ENCODE data around the gene TTLL9. TPM values are rescaled to one million over a fixed set of nuclear protein-coding genes. Genes with fewer than 3 reads are reported as not detected.

Gene TTLL9
- total and polyA plus RNA-seq, 2 of the 13 experiments (the other 11 are each of a cell fraction or from before 2014, with no cell fraction given), result not detected

GRCh38 chr20:31870726-31871617 is 538 bp downstream of the TTLL9 start (continued):
- TF ChIP-seq, protein P1, sequence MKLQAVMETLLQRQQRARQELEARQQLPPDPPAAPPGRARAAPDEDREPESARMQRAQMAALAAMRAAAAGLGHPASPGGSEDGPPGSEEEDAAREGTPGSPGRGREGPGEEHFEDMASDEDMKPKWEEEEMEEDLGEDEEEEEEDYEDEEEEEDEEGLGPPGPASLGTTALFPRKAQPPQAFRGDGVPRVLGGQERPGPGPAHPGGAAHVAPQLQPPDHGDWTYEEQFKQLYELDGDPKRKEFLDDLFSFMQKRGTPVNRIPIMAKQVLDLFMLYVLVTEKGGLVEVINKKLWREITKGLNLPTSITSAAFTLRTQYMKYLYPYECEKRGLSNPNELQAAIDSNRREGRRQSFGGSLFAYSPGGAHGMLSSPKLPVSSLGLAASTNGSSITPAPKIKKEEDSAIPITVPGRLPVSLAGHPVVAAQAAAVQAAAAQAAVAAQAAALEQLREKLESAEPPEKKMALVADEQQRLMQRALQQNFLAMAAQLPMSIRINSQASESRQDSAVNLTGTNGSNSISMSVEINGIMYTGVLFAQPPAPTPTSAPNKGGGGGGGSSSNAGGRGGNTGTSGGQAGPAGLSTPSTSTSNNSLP (IDR thresholded peaks at IDR 0.05; ENCODE audit: low read depth, low read length), result no peak
- TF ChIP-seq ZNF619 (CRISPR knock-in tag; IDR thresholded peaks at IDR 0.05) (no peak), ZBTB26 (CRISPR knock-in tag; IDR thresholded peaks at IDR 0.05; ENCODE audit: borderline replicate concordance) (no peak; the same call in 1 of the 2 replicates), ATF7 (IDR thresholded peaks at IDR 0.05) (no peak), ATF7 (CRISPR knock-in tag; IDR thresholded peaks at IDR 0.05) (0 out of 2 replicates have a peak, but pooled peaks have one; percentile 35), U2AF1 (optimal IDR thresholded peaks at IDR 0.05; ENCODE audit: low read depth, low read length) (no peak), FOXA3 (CRISPR knock-in tag; IDR thresholded peaks at IDR 0.05) (no peak), ZFY (CRISPR knock-in tag; IDR thresholded peaks at IDR 0.05) (no peak), STAG1 (CRISPR knock-in tag; IDR thresholded peaks at IDR 0.05) (no peak), ZNF34 (CRISPR knock-in tag; IDR thresholded peaks at IDR 0.05; ENCODE audit: borderline replicate concordance) (0 out of 2 replicates have a peak, but pooled peaks have one; percentile 60), RCOR2 (CRISPR knock-in tag; IDR thresholded peaks at IDR 0.05) (no peak), ZFP62 (CRISPR knock-in tag; IDR thresholded peaks at IDR 0.05) (no peak)
- TF ChIP-seq, protein P2, sequence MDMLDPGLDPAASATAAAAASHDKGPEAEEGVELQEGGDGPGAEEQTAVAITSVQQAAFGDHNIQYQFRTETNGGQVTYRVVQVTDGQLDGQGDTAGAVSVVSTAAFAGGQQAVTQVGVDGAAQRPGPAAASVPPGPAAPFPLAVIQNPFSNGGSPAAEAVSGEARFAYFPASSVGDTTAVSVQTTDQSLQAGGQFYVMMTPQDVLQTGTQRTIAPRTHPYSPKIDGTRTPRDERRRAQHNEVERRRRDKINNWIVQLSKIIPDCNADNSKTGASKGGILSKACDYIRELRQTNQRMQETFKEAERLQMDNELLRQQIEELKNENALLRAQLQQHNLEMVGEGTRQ (IDR thresholded peaks at IDR 0.05; ENCODE audit: low read depth, low read length), result no peak
- TF ChIP-seq, protein P2 (CRISPR knock-in tag; IDR thresholded peaks at IDR 0.05; ENCODE audit: borderline replicate concordance), result no peak
- TF ChIP-seq, protein P3, sequence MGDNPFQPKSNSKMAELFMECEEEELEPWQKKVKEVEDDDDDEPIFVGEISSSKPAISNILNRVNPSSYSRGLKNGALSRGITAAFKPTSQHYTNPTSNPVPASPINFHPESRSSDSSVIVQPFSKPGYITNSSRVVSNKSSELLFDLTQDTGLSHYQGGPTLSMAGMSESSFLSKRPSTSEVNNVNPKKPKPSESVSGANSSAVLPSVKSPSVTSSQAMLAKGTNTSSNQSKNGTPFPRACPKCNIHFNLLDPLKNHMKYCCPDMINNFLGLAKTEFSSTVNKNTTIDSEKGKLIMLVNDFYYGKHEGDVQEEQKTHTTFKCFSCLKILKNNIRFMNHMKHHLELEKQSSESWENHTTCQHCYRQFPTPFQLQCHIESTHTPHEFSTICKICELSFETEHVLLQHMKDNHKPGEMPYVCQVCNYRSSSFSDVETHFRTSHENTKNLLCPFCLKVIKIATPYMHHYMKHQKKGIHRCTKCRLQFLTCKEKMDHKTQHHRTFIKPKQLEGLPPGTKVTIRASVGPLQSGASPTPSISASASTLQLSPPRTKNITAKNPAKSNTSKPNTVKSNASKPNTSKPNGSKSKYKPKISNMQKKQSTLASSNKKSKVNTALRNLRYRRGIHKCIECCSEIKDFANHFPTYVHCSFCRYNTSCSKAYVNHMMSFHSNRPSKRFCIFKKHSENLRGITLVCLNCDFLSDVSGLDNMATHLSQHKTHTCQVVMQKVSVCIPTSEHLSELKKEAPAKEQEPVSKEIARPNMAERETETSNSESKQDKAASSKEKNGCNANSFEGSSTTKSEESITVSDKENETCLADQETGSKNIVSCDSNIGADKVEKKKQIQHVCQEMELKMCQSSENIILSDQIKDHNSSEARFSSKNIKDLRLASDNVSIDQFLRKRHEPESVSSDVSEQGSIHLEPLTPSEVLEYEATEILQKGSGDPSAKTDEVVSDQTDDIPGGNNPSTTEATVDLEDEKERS (CRISPR knock-in tag; IDR thresholded peaks at IDR 0.05), result no peak
- TF ChIP-seq, protein P4, sequence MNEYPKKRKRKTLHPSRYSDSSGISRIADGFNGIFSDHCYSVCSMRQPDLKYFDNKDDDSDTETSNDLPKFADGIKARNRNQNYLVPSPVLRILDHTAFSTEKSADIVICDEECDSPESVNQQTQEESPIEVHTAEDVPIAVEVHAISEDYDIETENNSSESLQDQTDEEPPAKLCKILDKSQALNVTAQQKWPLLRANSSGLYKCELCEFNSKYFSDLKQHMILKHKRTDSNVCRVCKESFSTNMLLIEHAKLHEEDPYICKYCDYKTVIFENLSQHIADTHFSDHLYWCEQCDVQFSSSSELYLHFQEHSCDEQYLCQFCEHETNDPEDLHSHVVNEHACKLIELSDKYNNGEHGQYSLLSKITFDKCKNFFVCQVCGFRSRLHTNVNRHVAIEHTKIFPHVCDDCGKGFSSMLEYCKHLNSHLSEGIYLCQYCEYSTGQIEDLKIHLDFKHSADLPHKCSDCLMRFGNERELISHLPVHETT (CRISPR knock-in tag; conservative IDR thresholded peaks at IDR 0.05), result no peak

Measured in HepG2 (cell line).